Osteoblast (primary cell): ENCODE measurements around the gene PI4KB. TPM values are rescaled to one million over a fixed set of nuclear protein-coding genes. Genes with fewer than 3 reads are reported as not detected.

ENCODE experiments used
- DNase-seq: peaks from one replicate; pipeline ENCODE4 v3.0.0; 2011; ENCODE audit warnings: low spot score, mixed read lengths; ENCODE audit not compliant: insufficient read length; ENCODE audit errors: missing footprints
- H2AFZ ChIP-seq: 2 replicates; pipeline ENCODE4 v1.6.0; 2011; ENCODE audit warnings: mild to moderate bottlenecking, low read length
- H3K27ac ChIP-seq: 2 replicates; pipeline ENCODE4 v1.5.1; 2011; ENCODE audit warnings: mild to moderate bottlenecking, low read depth, low read length, moderate library complexity
- H3K27me3 ChIP-seq: 2 replicates; pipeline ENCODE4 v1.6.0; 2012; ENCODE audit warnings: mild to moderate bottlenecking, control low read depth, inconsistent platforms, low read length, moderate library complexity; ENCODE audit not compliant: insufficient read depth
- H3K36me3 ChIP-seq: 2 replicates; pipeline ENCODE4 v1.5.1; 2011; ENCODE audit warnings: mild to moderate bottlenecking, low read length, control low read depth, moderate library complexity; ENCODE audit not compliant: insufficient read depth
- H3K4me1 ChIP-seq: 2 replicates; pipeline ENCODE4 v1.5.1; 2011; ENCODE audit warnings: mild to moderate bottlenecking, low read length, control low read depth, moderate library complexity; ENCODE audit not compliant: insufficient read depth
- H3K4me2 ChIP-seq: 2 replicates; pipeline ENCODE4 v1.6.0; 2011; ENCODE audit warnings: mild to moderate bottlenecking, low read length; ENCODE audit not compliant: insufficient read depth
- H3K4me3 ChIP-seq: fragments of 200-600 bp; sonication (generic); 3 replicates; pipeline ENCODE4 v1.5.1; 2012; ENCODE audit warnings: mild to moderate bottlenecking, low read length, inconsistent platforms; ENCODE audit not compliant: insufficient read depth
- H3K79me2 ChIP-seq: 2 replicates; pipeline ENCODE4 v1.6.0; 2012; ENCODE audit warnings: mild to moderate bottlenecking, low read length, control low read depth, inconsistent platforms; ENCODE audit not compliant: insufficient read depth
- H3K9me3 ChIP-seq: 2 replicates; pipeline ENCODE4 v1.5.1; 2011; ENCODE audit warnings: low read depth, low read length, control low read depth
- H4K20me1 ChIP-seq: 2 replicates; pipeline ENCODE4 v1.6.0; 2012; ENCODE audit warnings: mild to moderate bottlenecking, low read length, control low read depth; ENCODE audit not compliant: insufficient read depth
- total RNA-seq: library from RNA; depleted of rRNA; stranded (reverse); fragments of >200 nt; gene quantifications from 2 replicates; pipeline ENCODE4 v1.2.3, GENCODE V29; 2012
- TF ChIP-seq, protein P1 (sequence below): IDR thresholded peaks from 2 replicates; pipeline ENCODE4 v1.5.1; 2011; ENCODE audit warnings: mild to moderate bottlenecking, low read depth, low read length, moderate library complexity; ENCODE audit errors: extremely low read depth

Gene PI4KB
- total RNA-seq, 1 donor, result 43.8 TPM

- no peak overlapping the region for H2AFZ ChIP-seq
- H3K36me3 ChIP-seq, result peaks cover 9% of the 10 kb centered on the region
- no peaks in the 10 kb centered on the region for H3K27me3 ChIP-seq
- no peaks in the 10 kb centered on the region for H3K9me3 ChIP-seq
- peak; percentile 8 for DNase-seq
- H4K20me1 ChIP-seq, result no peaks in the 10 kb centered on the region
- TF ChIP-seq, protein P1, sequence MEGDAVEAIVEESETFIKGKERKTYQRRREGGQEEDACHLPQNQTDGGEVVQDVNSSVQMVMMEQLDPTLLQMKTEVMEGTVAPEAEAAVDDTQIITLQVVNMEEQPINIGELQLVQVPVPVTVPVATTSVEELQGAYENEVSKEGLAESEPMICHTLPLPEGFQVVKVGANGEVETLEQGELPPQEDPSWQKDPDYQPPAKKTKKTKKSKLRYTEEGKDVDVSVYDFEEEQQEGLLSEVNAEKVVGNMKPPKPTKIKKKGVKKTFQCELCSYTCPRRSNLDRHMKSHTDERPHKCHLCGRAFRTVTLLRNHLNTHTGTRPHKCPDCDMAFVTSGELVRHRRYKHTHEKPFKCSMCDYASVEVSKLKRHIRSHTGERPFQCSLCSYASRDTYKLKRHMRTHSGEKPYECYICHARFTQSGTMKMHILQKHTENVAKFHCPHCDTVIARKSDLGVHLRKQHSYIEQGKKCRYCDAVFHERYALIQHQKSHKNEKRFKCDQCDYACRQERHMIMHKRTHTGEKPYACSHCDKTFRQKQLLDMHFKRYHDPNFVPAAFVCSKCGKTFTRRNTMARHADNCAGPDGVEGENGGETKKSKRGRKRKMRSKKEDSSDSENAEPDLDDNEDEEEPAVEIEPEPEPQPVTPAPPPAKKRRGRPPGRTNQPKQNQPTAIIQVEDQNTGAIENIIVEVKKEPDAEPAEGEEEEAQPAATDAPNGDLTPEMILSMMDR, result no peak
- no peaks in the 10 kb centered on the region for H3K79me2 ChIP-seq
- no peak overlapping the region for H3K4me2 ChIP-seq
- no peak overlapping the region for H3K4me3 ChIP-seq
- no peak overlapping the region for H3K27ac ChIP-seq
- H3K4me1 ChIP-seq, result no peaks in the 10 kb centered on the region
Observed at GRCh38 chr1:151273924-151274466, 53.2 kb downstream of the PI4KB start.

DNA sequence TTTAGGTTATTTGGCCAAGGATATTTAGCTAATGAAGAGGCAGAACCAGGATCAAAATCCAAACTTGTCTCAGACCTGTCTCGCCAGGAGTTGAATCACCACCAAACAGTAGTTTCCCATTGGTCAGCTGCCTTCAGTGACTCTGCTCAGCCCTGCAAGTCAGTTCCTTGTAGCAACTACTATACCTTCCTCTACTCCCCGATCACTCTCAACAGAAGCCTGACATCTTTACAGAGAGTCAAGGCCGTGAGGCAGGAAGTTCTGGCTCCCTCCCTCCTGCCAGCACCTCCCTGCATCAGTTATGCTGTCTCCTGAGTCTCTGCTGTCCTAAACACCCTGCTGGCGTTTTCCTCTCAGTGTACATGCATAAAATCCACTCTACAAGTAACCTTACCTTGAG, 59.5 kb downstream of the PI4KB start:
- TF ChIP-seq, protein P1, result no peak
- H3K4me1 ChIP-seq, result no peaks in the 10 kb centered on the region
- H3K9me3 ChIP-seq, result no peaks in the 10 kb centered on the region
- H3K27ac ChIP-seq, result no peak overlapping the region
- no peak overlapping the region for H2AFZ ChIP-seq
- no peaks in the 10 kb centered on the region for H4K20me1 ChIP-seq
- peaks cover 3% of the 10 kb centered on the region for H3K79me2 ChIP-seq
- DNase-seq, result no peak
- H3K36me3 ChIP-seq, result peaks cover 59% of the 10 kb centered on the region
- H3K4me2 ChIP-seq, result no peak overlapping the region
- H3K4me3 ChIP-seq, result no peak overlapping the region
- H3K27me3 ChIP-seq, result no peaks in the 10 kb centered on the region

DNA sequence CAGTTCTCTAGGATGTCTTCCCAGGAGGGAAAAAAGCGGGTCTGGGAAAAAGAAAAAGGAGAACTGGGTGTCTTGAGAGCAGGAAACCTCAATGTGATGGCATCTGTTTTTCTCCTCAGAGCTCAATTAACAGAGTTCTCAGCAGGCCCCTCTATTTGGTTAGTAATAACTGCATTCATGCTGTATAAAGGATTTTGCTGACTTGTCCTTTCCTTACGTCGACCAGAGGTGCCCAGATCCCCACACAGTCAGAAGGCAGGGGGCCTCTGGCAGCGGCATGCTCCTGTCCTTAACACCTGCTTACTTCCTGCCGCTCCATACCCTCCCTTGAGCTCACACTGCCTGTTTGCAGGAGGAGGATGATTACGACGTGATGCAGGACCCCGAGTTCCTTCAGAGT, 60.4 kb downstream of the PI4KB start:
- Histone ChIP-seq H4K20me1 (no peaks in the 10 kb centered on the region), H3K27me3 (no peaks in the 10 kb centered on the region), H3K4me2 (no peak overlapping the region), H3K4me1 (no peaks in the 10 kb centered on the region), H2AFZ (no peak overlapping the region), H3K4me3 (no peak overlapping the region), H3K9me3 (no peaks in the 10 kb centered on the region), H3K27ac (no peak overlapping the region), H3K79me2 (peaks cover 7% of the 10 kb centered on the region), H3K36me3 (peaks cover 63% of the 10 kb centered on the region)
- TF ChIP-seq, protein P1, result no peak
- DNase-seq, result no peak

DNA sequence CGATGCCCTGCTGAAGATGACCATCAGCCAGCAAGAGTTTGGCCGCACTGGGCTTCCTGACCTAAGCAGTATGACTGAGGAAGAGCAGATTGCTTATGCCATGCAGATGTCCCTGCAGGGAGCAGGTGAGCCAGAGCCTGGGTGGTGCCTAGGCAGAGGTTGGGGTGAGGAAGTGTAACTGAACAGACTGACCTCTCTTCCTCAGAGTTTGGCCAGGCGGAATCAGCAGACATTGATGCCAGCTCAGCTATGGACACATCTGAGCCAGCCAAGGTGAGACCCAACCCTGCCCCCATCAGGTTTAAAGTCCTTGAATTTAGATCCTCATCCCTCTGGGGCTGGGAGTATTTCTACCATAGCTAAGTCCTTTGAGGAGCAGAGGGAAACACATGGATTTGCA, 60.9 kb downstream of the PI4KB start:
- Histone ChIP-seq H3K4me1 (no peaks in the 10 kb centered on the region), H3K79me2 (peaks cover 12% of the 10 kb centered on the region), H4K20me1 (no peaks in the 10 kb centered on the region), H3K9me3 (no peaks in the 10 kb centered on the region), H2AFZ (no peak overlapping the region), H3K4me2 (no peak overlapping the region), H3K4me3 (no peak overlapping the region), H3K27me3 (no peaks in the 10 kb centered on the region), H3K27ac (no peak overlapping the region), H3K36me3 (peaks cover 63% of the 10 kb centered on the region)
- DNase-seq, result peak; percentile 18
- TF ChIP-seq, protein P1, result no peak
